Ishikawa (cell line): ENCODE measurements around the gene LYST.

Source experiments
- CEBPB ChIP-seq: IDR thresholded peaks from 2 replicates; pipeline ENCODE4 v1.6.1; 2012
- CREB1 ChIP-seq: IDR thresholded peaks from 2 replicates; pipeline ENCODE4 v1.6.1; 2012; ENCODE audit warnings: low read depth
- EGR1 ChIP-seq: IDR thresholded peaks from 2 replicates; pipeline ENCODE4 v1.6.1; 2012
- EP300 ChIP-seq: IDR thresholded peaks from 2 replicates; pipeline ENCODE4 v1.6.1; 2012; ENCODE audit warnings: borderline replicate concordance
- FOXM1 ChIP-seq: IDR thresholded peaks from 2 replicates; pipeline ENCODE4 v1.6.1; 2012; ENCODE audit warnings: low read depth, borderline replicate concordance
- MAX ChIP-seq: IDR thresholded peaks from 2 replicates; pipeline ENCODE4 v1.6.1; 2012
- NFIC ChIP-seq: IDR thresholded peaks from 2 replicates; pipeline ENCODE4 v1.6.1; 2012
- RAD21 ChIP-seq: IDR thresholded peaks from 2 replicates; pipeline ENCODE4 v1.6.1; 2012; ENCODE audit warnings: low read depth
- REST ChIP-seq: IDR thresholded peaks from 2 replicates; pipeline ENCODE4 v1.6.1; 2012; ENCODE audit warnings: low read depth, mild to moderate bottlenecking
- TAF1 ChIP-seq: IDR thresholded peaks from 2 replicates; pipeline ENCODE4 v1.6.1; 2012; ENCODE audit warnings: low read depth, mild to moderate bottlenecking
- TCF12 ChIP-seq: IDR thresholded peaks from 2 replicates; pipeline ENCODE4 v1.6.1; 2012; ENCODE audit warnings: low read depth
- TEAD4 ChIP-seq: IDR thresholded peaks from 2 replicates; pipeline ENCODE4 v1.6.1; 2012
- USF1 ChIP-seq: IDR thresholded peaks from 2 replicates; pipeline ENCODE4 v1.6.1; 2012
- YY1 ChIP-seq: IDR thresholded peaks from 2 replicates; pipeline ENCODE4 v1.6.1; 2012; ENCODE audit warnings: low read depth
- ZBTB7A ChIP-seq: IDR thresholded peaks from 2 replicates; pipeline ENCODE4 v1.6.1; 2012; ENCODE audit warnings: low read depth

Gene LYST

GRCh38 chr1:235689356-235689755 is 177.3 kb downstream of the LYST start:
- TF ChIP-seq FOXM1 = no peak

- TF ChIP-seq TCF12 = no peak
- no peak for TF ChIP-seq NFIC
- TF ChIP-seq YY1 = no peak
- no peak for TF ChIP-seq TAF1
- no peak for TF ChIP-seq MAX
- no peak for TF ChIP-seq TEAD4
- TF ChIP-seq CREB1 = no peak
- no peak for TF ChIP-seq FOXM1
- no peak for TF ChIP-seq CEBPB
- no peak for TF ChIP-seq RAD21
- no peak for TF ChIP-seq REST
- TF ChIP-seq EGR1 = no peak
- TF ChIP-seq ZBTB7A = no peak
- TF ChIP-seq EP300 = no peak
- no peak for TF ChIP-seq USF1
Observed at GRCh38 chr1:235688096-235688495, 178.6 kb downstream of the LYST start.

GRCh38 chr1:235683653-235684052 is 183.1 kb downstream of the LYST start:
- no peak for TF ChIP-seq CREB1
- no peak for TF ChIP-seq FOXM1
- no peak for TF ChIP-seq MAX
- no peak for TF ChIP-seq YY1
- TF ChIP-seq CEBPB = no peak
- no peak for TF ChIP-seq TCF12
- TF ChIP-seq NFIC = no peak
- TF ChIP-seq EGR1 = no peak
- TF ChIP-seq REST = no peak
- no peak for TF ChIP-seq ZBTB7A
- TF ChIP-seq EP300 = no peak
- TF ChIP-seq RAD21 = no peak
- TF ChIP-seq TAF1 = no peak
- no peak for TF ChIP-seq TEAD4
- TF ChIP-seq USF1 = no peak

GRCh38 chr1:235682216-235682615 is 184.5 kb downstream of the LYST start:
- TF ChIP-seq CREB1 (no peak), ZBTB7A (no peak), CEBPB (no peak), RAD21 (no peak), TCF12 (no peak), TEAD4 (no peak), FOXM1 (no peak), REST (no peak), USF1 (no peak), EGR1 (no peak), TAF1 (no peak)

- TF ChIP-seq ZBTB7A = no peak
- TF ChIP-seq CREB1 = no peak
- no peak for TF ChIP-seq TCF12
- TF ChIP-seq RAD21 = no peak
Observed at GRCh38 chr1:235679644-235680043, 187.1 kb downstream of the LYST start.
